NCI-H2196 (cell line): ENCODE measurements around the gene OSMR.

Experiments used
- DNase-seq: peaks from one replicate; lab custom pipeline; 2025; ENCODE audit not compliant: unreplicated experiment; lab: John Stamatoyannopoulos, UW

OSMR gene

DNA sequence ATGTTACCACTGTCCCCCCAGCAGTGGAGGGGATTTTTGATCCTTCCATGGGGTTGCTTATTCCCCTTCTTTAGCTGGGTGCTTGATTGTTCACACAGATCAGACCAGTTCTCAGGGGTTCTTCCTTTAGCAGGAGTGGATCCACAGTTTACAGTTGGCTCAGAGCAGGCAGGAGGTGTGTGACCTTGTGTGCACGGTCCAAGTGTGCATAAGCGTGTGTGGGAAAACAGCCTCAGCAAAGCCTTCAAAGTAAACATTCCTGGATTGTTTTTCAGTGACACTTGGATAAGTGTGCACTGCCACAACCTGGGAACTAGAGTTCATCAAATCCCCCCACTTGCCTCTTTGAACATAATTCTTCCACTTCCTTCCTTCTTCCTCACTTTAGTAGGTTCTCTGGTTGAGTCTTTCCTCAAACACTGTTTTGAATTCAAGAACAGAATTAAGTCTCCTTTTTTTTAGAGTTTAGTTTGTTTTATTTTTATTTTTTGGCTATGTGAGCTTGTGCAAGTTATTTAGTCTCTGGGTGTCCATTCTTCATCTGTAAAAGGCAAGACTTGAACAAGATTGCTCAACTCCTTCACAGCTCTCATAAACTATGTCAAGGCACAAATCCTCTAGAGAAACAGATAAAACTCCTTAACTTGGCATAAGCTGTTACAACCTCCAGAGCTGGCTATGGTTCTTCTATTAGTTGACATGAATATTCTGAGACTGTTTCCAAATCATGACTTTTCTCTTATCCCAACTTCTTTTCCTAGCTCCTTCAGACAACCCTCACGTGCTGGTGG is 78.0 kb downstream of the OSMR start:
- no peak for DNase-seq

DNA sequence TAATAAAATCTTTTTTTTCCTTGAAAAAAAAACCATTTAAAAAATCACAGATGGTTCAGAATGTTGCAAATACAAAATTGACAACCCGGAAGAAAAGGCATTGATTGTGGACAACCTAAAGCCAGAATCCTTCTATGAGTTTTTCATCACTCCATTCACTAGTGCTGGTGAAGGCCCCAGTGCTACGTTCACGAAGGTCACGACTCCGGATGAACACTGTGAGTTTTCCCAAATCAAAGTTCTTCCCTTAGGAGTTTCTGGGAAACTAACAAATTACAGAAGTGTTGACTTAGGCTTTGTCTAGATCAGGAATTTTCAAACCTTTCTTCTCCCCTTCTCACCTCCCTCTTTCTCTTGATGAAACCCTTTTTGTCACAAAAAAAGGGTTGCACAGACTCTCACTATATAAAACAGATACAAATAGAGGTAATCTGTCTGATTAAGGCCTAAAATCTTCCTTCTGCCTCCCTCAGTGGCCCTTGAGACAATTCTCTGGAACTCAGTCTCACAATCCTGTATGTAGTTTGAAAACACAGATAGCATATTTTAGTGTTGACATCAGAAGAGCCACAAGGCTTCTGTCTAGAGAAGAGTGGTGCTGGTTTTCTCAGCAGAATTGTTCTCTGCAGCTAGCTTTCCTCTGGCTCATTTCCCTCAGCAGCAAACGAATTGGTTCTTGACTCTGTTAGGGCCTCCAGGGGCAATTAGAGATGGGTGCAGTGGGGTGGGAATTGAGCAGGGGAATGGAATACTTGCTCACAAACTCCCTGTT is 79.5 kb downstream of the OSMR start:
- DNase-seq: no peak

DNA sequence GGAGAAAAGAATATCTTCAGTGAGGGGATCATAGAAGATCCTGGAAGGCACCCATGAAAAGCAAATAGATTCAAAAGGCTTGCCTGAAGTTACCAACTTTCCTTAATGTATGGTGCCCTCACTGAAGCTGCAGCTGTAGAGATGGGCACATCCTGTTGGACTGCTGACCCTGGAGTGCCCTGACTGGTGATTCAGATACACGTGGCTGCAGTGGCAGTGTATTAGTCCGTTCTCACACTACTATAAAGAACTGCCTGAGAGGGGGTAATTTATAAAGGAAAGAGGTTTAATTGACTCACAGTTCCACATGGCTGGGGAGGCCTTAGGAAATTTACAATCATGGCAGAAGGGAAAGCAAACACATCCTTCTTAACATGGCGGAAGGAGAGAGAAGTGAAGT is 80.3 kb downstream of the OSMR start:
- no peak for DNase-seq

DNA sequence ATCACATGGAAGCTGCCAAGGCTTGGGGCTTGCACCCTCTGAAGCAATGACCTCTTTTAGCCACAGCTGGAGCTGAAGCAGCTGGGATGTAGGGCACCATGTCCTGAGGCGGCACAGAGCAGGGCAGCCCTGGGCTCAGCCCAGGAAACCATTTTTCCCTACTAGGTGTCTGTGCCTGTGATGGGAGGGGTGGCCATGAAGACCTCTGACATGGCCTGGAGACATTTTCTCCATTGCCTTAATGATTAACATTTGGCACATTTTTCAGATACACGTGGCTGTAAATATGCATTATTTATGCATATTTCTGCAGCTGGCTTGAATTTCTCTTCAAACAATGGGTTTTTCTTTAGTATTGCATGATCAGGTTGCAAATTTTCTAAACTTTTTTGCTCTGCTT is 81.7 kb downstream of the OSMR start:
- DNase-seq: no peak

DNA sequence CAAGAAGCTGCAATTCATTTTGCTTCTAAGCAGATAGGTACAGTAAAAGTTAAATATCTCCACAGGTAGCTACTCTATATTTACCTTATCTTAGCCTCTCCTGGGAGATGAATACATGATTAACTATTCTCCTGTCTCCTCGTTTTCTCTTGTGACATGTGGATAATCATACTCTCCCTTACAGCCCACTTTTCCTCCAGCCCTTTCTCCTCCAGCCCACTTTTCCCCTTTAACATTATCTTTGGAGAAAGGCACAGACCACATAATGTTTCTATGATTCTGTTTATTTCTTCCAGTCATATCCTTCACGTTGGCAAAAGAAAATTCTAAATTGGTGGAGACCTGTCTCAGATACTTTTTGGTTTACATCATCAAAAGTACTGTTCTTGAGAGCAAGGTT is 84.0 kb downstream of the OSMR start:
- DNase-seq: no peak

DNA sequence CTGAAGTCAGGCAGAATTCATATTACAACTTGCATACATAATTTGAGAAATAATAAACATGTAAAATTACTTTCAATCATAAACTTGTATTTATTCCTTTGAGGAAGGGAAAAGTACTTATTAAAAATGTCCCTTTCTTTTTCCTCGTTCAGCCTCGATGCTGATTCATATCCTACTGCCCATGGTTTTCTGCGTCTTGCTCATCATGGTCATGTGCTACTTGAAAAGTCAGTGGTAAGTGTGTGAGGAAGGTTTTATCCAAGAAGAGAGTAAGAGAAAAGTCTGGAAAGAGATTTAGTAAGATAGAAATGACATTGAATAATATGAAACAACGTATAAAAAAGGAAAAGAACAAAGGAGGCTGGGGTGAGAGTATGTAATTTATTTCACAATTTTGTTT is 85.9 kb downstream of the OSMR start:
- DNase-seq: no peak

DNA sequence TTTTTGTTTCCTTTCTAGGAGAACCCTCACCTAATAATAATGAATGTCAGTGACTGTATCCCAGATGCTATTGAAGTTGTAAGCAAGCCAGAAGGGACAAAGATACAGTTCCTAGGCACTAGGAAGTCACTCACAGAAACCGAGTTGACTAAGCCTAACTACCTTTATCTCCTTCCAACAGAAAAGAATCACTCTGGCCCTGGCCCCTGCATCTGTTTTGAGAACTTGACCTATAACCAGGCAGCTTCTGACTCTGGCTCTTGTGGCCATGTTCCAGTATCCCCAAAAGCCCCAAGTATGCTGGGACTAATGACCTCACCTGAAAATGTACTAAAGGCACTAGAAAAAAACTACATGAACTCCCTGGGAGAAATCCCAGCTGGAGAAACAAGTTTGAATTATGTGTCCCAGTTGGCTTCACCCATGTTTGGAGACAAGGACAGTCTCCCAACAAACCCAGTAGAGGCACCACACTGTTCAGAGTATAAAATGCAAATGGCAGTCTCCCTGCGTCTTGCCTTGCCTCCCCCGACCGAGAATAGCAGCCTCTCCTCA is 87.1 kb downstream of the OSMR start:
- DNase-seq: no peak

DNA sequence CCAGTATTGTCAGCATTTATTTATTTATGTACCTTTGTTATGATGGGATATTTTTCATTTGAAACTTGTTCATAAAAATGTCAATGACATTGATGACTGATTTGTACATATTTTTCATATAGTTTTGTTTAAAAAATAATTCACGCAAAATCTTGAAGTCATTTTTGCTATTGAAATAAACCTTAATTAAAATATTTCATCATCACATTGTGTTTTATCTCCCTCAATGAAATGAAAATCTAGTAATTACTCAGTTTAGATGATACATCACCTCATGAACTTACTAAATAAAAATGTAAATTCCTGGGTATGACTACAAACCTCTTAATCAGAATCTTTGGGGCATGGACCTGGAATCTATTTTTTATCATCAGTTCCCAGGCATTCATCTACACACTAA is 89.6 kb downstream of the OSMR start:
- no peak for DNase-seq

DNA sequence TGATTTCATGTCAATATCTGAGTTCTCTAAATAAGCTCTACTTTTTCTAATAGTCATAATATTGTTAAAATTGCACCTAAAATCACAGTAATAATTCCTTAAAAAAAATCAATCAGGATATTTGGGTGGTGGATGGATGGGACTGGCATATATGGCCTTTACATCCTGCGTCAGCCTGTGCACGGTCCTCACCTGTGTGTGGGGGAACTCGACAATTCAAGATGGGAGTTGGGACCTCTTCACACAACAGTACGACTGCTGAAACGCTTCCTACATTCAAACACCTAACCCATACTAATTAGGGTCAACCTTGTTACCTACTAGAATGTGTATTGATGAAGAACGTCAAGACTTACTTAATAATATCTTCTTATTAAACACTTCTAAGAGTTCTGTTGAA is 90.5 kb downstream of the OSMR start:
- DNase-seq: no peak

DNA sequence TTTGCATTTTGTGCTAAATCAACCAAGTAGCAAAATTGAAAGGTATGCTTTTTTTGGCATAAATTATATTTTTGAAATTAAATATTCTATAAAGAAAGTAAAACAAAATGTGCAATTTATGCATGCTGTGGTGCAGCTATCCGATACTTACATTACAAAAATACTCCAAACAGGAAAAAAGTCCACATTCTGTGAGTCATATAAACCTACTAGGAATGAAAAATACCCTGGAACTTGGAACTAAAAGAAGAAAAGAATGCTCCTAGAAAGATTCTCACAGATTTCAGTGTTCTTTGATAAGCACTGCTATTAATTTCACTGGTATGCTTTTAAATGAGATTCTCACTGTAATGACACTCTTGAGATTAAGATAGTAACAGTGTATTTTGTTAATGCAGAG is 92.6 kb downstream of the OSMR start:
- DNase-seq: no peak

DNA sequence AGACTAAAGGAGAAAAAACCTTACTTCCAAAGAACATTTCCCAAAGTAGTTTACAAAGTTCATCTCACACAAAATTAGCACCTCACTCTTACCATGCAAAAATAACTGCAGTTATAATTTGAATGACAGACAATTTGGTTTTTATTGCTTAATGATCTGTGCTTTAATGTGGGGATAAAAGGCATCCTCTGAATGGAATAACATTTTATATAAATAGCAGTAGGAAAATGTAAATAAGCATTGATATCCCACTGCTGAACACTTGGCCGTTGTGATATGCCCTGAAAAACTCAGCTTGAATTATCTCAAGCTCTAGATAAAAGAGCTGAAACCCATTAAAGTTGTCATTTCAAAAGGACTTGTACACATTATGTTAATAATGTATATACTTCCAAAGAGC is 93.2 kb downstream of the OSMR start:
- DNase-seq: no peak

DNA sequence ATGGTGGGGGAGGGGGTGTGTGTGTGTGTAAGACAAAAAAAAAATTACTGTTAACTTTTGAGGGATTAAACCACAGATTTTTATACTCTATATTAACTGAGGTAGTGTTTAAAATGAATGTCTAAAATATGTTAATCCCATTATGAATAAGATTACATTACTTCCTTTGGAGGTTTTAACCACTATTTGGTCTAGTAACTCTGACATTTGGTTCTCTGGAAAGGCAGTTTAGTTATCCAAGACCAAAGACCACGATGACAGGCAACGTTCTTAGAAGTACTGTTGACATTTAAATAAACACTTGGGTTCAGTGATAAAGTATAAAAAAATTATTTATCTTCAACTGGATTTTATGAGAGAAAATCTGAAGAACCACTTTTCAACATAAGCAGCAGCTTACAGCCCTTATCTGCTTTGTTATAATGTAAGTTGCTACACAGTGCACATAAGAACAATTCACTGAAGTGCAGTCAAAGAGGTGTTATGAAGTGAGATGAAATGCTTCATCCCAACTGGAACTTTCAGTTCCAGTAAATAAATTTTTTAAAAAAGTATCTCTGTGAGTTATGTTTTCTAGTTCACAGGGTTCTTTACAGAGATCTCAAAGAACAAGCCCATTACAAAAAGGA is 94.5 kb downstream of the OSMR start:
- no peak for DNase-seq

DNA sequence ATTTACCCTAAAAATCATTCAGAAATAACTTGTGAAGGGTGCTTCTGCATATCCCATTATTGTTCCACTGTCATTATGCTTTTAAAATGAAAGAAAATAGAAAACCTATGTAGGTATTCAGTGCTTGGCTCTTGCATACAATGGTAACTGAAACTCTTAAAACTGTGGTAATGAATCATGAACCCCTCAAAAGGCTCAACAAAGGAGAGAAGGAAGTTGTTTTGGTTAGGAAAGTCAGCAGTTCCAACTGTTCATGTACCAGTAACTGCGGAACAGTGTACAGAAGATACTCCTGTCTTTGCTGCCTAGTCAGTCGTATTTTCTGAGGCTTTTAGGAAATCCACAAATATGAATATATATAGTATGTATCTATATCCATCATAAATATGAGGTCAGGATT is 96.1 kb downstream of the OSMR start:
- DNase-seq: no peak

DNA sequence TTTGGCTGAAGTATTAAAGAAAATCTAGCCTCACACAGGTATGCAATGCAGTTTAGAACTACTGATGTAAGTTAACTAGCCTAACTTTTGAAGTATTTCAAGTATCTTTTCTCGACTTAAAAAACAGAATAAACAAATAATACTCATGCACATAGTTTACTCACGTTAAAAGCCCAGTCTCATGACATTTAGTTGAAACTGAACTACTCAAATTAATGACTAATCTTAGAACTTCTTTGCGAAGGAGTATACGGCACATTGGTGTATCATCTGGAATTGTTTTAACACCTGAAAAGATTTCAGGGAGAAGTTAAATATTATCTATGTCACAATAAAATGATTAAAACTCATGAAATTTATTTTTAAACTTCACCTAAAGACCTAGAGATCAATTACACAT is 98.5 kb downstream of the OSMR start:
- DNase-seq: no peak

DNA sequence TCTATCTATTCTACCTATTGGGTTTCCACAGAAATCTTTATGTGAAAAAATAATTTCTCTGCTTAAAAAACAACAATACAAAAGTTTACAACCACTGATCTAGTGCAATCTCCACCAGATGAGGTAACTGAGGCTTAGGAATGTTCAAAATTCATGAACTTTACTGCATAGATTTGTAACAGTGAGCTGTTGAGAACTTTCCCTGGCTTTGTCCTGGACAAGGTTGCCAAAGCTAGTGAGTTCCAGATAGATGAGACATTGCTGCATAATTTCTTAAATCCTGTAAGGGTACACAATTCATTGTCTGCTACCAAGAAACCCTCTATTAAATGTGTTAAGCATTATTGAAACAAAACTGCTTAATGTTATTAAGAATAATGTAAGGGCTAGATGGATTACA is 102.7 kb downstream of the OSMR start:
- no peak for DNase-seq

DNA sequence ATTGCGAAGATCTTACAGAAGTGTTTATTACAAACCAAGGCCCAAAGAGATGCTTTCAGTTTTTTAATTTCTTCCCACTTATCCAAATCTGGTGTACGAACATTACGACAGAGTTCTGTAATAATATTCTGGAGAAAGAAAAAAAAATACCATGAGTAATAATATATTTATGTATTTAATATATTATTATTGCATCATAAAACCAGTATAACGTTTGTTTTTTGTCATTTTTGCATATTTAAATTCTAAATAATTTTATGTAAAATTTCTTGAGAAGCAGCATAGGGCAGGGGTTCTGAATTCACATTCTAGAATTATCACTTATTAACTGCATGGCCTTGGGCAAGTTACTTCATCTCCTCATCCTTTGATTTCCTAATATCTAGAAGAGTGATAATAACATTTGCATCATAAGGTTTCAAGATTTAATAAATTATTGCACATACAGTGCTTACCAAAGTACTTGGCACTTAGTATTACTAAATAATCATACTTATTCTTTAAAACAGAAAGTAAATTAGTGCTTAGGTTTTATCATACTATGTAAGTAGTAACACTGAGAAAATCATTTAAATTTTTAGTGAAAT is 107.7 kb downstream of the OSMR start:
- DNase-seq: no peak

DNA sequence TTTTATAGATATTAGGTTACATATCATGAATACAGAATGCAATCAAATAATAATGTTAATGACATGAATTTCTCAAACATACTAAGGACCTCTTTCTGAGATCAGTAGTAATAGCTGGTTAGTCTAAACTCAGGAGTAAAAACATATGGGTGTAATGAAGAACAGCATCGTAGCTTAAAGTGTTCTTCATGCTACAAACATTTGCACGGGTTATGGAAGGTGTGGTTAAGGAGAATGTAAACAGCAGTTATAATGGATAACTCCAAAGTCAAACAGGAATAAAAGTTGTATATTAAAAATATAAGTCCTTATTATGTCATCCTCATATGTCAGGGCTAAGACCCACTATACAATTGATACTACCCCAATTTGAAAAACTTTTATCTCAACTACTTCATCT is 115.9 kb downstream of the OSMR start:
- DNase-seq: no peak

DNA sequence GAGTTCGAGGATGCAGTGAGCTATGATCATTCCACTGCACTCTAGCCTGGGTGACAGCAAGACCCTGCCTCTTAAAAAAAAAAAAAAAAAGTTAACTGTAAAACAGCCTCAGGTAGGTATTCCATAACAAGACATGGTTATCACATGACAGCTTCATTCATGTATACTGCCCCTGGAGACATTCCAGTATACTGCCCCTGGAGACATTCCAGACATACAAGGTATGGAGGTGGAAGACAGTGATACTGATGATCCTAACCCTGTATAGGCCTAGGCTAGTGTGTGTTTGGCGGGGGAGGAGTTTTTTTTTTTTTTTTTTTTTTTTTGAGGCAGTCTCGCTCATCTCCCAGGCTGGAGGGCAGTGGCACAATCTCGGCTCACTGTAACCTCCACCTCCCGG is 122.9 kb downstream of the OSMR start:
- DNase-seq: no peak

DNA sequence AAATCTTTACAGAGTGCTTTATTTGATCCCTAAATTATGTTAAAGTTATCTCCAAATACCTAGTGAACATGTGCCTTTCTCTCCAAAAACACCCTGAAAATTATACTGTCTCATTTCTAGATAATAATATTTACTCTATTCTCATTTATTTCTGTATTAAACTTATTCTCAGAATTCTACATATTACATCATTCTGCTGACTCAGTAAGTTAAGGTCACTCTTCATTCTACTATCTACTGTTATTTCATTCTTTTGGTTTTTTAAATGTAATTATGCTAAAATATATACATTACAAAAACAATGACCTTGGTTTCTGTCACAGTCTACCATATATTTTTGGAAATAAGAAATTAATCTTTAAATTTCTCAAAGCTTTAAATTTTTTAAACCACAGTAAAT is 132.2 kb downstream of the OSMR start:
- DNase-seq: no peak

DNA sequence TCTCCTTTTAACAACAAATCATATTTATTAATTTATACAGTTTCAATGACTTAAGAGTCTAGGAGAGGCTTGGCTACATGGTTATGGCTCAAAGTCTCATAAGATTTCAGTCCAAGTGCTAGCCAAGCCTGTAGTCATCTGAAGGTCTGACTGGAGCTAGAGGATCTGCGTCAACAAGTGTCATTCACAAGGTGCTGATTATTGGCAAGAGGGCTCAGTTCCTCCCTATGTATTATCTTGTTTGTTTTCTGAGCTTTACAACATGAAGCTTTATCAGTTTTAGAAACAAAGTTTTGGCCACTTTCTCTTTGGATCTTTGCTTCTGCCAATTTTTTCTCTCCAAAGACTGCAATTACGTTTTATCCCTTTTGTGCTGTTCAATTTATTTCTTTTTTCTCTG is 133.7 kb downstream of the OSMR start:
- no peak for DNase-seq
